HG03097 (cell line): Measurements from ENCODE around the gene ULBP1.
"Not testable (repeated sequence)": the region's sequence is repeated elsewhere in the genome, so short reads cannot be mapped to it uniquely, and the experiment has no call there.

Experiments used
- ATAC-seq: cut with Tn5 transposase; IDR thresholded peaks from one replicate; pipeline ENCODE4 v1.9.1; 2021; ENCODE audit not compliant: unreplicated experiment, low FRiP score

Gene ULBP1

GRCh38 chr6:150003599-150003998, 39.9 kb downstream of the ULBP1 start:
- not testable (repeated sequence) for ATAC-seq

GRCh38 chr6:150004101-150004782, 40.5 kb downstream of the ULBP1 start:
- ATAC-seq: peak; percentile 11

- peak; percentile 58 for ATAC-seq
Observed at GRCh38 chr6:150004783-150005717, 41.3 kb downstream of the ULBP1 start.

GRCh38 chr6:150005761-150006651, 42.3 kb downstream of the ULBP1 start:
- no peak for ATAC-seq

GRCh38 chr6:150006961-150007464, 43.3 kb downstream of the ULBP1 start:
- ATAC-seq: no peak

- no peak for ATAC-seq
Observed at GRCh38 chr6:150008588-150008987, 44.8 kb downstream of the ULBP1 start.

- not testable (repeated sequence) for ATAC-seq
Observed at GRCh38 chr6:150012846-150013784, 49.4 kb downstream of the ULBP1 start.

GRCh38 chr6:150013785-150014622, 50.3 kb downstream of the ULBP1 start:
- ATAC-seq: not testable (repeated sequence)

- not testable (repeated sequence) for ATAC-seq
Observed at GRCh38 chr6:150014623-150015280, 51.0 kb downstream of the ULBP1 start.

- not testable (repeated sequence) for ATAC-seq
Observed at GRCh38 chr6:150015281-150016001, 51.7 kb downstream of the ULBP1 start.

GRCh38 chr6:150016324-150017185, 52.8 kb downstream of the ULBP1 start:
- no peak for ATAC-seq

- ATAC-seq: not testable (repeated sequence)
Observed at GRCh38 chr6:150017186-150017521, 53.4 kb downstream of the ULBP1 start.

- ATAC-seq: no peak
Observed at GRCh38 chr6:150018846-150019580, 55.3 kb downstream of the ULBP1 start.

- not testable (repeated sequence) for ATAC-seq
Observed at GRCh38 chr6:150021870-150022269, 58.1 kb downstream of the ULBP1 start.
